GM12872 (cell line): ENCODE results near the gene CRIP1.

Experiments
- CTCF ChIP-seq: IDR thresholded peaks from 3 replicates; pipeline ENCODE4 v1.5.1; 2011; ENCODE audit warnings: low read depth, mild to moderate bottlenecking, low read length, moderate library complexity; ENCODE audit not compliant: insufficient read depth

The CRIP1 gene

GRCh38 chr14:105482486-105483110, 4.1 kb upstream of the CRIP1 start:
- no peak for TF ChIP-seq CTCF

- no peak for TF ChIP-seq CTCF
Measured at GRCh38 chr14:105483300-105484068, 3.2 kb upstream of the CRIP1 start.

- no peak for TF ChIP-seq CTCF
Measured at GRCh38 chr14:105484069-105484996, 2.4 kb upstream of the CRIP1 start.

GRCh38 chr14:105484997-105485393, 1.7 kb upstream of the CRIP1 start:
- no peak for TF ChIP-seq CTCF

- TF ChIP-seq CTCF = peak; percentile 47
Measured at GRCh38 chr14:105485739-105486162, 935 bp upstream of the CRIP1 start.

GRCh38 chr14:105486974-105487448, 325 bp downstream of the CRIP1 start:
- TF ChIP-seq CTCF = no peak
